OCI-LY1 (cell line): ENCODE measurements around the gene ARFIP1.

ENCODE experiments used
- EZH2 ChIP-seq: fragments of 200-600 bp; sonication (generic), shearing (Covaris generic); IDR thresholded peaks from 2 replicates; pipeline ENCODE4 v1.8.0; 2017; ENCODE audit warnings: borderline replicate concordance, mixed run types, mild to moderate bottlenecking, antibody characterized with exemption, low read length, moderate library complexity, mixed read lengths
- TF ChIP-seq, protein P1 (sequence below): fragments of 200-600 bp; sonication (generic), shearing (Covaris generic); IDR thresholded peaks from 2 replicates; pipeline ENCODE4 v1.5.1; 2017; ENCODE audit warnings: mild to moderate bottlenecking, antibody characterized with exemption, low read length, moderate library complexity, mixed read lengths

GRCh38 chr4:152853293-152853692 lies 73.5 kb downstream of the ARFIP1 start:
- TF ChIP-seq, protein P1, sequence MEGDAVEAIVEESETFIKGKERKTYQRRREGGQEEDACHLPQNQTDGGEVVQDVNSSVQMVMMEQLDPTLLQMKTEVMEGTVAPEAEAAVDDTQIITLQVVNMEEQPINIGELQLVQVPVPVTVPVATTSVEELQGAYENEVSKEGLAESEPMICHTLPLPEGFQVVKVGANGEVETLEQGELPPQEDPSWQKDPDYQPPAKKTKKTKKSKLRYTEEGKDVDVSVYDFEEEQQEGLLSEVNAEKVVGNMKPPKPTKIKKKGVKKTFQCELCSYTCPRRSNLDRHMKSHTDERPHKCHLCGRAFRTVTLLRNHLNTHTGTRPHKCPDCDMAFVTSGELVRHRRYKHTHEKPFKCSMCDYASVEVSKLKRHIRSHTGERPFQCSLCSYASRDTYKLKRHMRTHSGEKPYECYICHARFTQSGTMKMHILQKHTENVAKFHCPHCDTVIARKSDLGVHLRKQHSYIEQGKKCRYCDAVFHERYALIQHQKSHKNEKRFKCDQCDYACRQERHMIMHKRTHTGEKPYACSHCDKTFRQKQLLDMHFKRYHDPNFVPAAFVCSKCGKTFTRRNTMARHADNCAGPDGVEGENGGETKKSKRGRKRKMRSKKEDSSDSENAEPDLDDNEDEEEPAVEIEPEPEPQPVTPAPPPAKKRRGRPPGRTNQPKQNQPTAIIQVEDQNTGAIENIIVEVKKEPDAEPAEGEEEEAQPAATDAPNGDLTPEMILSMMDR = no peak
- TF ChIP-seq EZH2 = no peak
